ENCODE results near the gene CIAO3. TPM values are rescaled to one million over a fixed set of nuclear protein-coding genes. Genes with fewer than 3 reads are reported as not detected.

The CIAO3 gene
- total RNA-seq, 1 experiment from 2014 or later, result 51.9 TPM

- H3K27me3 Mint-ChIP-seq (ENCODE audit: unreplicated experiment), result no peaks in the 10 kb centered on the region
- no TSS peak for BruUV-seq (replicated peaks)
- CTCF ChIA-PET, result interaction anchor here (0.6 to 1.1 kb wide), 5 partner anchors 12 to 591 kb away, joined by 3 to 7 read pairs (median 3); partner anchors contain the start of gene CIAO3
- peak overlapping the region; percentile 74 for H3K4me3 Mint-ChIP-seq (ENCODE audit: low read depth, unreplicated experiment)
- DNase-seq, result peak; percentile 72
- no peaks in the 10 kb centered on the region for H3K4me1 Mint-ChIP-seq (ENCODE audit: low read depth, unreplicated experiment)
- no peaks in the 10 kb centered on the region for H3K9me3 Mint-ChIP-seq (ENCODE audit: low read depth, unreplicated experiment)
- intact Hi-C loops (cut with micrococcal nuclease; ENCODE audit: unreplicated experiment), result no loop called here
- no peak overlapping the region for H3K27ac Mint-ChIP-seq (ENCODE audit: unreplicated experiment)
- TF ChIP-seq CTCF (IDR thresholded peaks at IDR 0.05; ENCODE audit: unreplicated experiment), result no peak
- H3K36me3 Mint-ChIP-seq (ENCODE audit: insufficient read depth, unreplicated experiment), result peaks cover 60% of the 10 kb centered on the region
These were observed 12.5 kb downstream of the CIAO3 start for GRCh38 chr16:728131-728889.

GRCh38 chr16:727291-727977 lies 13.4 kb downstream of the CIAO3 start:
- no peaks in the 10 kb centered on the region for H3K4me1 Mint-ChIP-seq (ENCODE audit: low read depth, unreplicated experiment)
- no peak overlapping the region for H3K27ac Mint-ChIP-seq (ENCODE audit: unreplicated experiment)
- peak overlapping the region; percentile 74 for H3K4me3 Mint-ChIP-seq (ENCODE audit: low read depth, unreplicated experiment)
- BruUV-seq (replicated peaks), result no TSS peak
- H3K36me3 Mint-ChIP-seq (ENCODE audit: insufficient read depth, unreplicated experiment), result peaks cover 57% of the 10 kb centered on the region
- intact Hi-C loops (cut with micrococcal nuclease; ENCODE audit: unreplicated experiment), result no loop called here
- no peaks in the 10 kb centered on the region for H3K27me3 Mint-ChIP-seq (ENCODE audit: unreplicated experiment)
- TF ChIP-seq CTCF (IDR thresholded peaks at IDR 0.05; ENCODE audit: unreplicated experiment), result no peak
- DNase-seq, result no peak
- no peaks in the 10 kb centered on the region for H3K9me3 Mint-ChIP-seq (ENCODE audit: low read depth, unreplicated experiment)
- CTCF ChIA-PET, result interaction anchor here (0.7 to 1.1 kb wide), 3 partner anchors 11 to 15 kb away, joined by 3 to 7 read pairs (median 3); partner anchors contain the start of gene CIAO3

- DNase-seq, result peak; percentile 65
- H3K36me3 Mint-ChIP-seq (ENCODE audit: insufficient read depth, unreplicated experiment), result peaks cover 63% of the 10 kb centered on the region
- H3K27me3 Mint-ChIP-seq (ENCODE audit: unreplicated experiment), result no peaks in the 10 kb centered on the region
These were observed 14.1 kb downstream of the CIAO3 start, which contains the start of the genes CCDC78 and HAGHL for GRCh38 chr16:726438-727290. CCDC78 (minus strand) TSS chr16:726443; CDS start chr16:726367, 76 bp downstream. HAGHL (plus strand) TSS chr16:727106; CDS start chr16:727510, 404 bp downstream.

More at GRCh38 chr16:726438-727290, 14.1 kb downstream of the CIAO3 start, which contains the start of the genes CCDC78 and HAGHL:
- CTCF ChIA-PET, result interaction anchor here (0.6 to 1.8 kb wide), 2 partner anchors 11 to 59 kb away, joined by 3 to 10 read pairs; partner anchors contain the start of gene RHOT2
- no peak for TF ChIP-seq CTCF (IDR thresholded peaks at IDR 0.05; ENCODE audit: unreplicated experiment)
- H3K4me3 Mint-ChIP-seq (ENCODE audit: low read depth, unreplicated experiment), result peak within 1 kb of the TSS; percentile 74
- intact Hi-C loops (cut with micrococcal nuclease; ENCODE audit: unreplicated experiment), result no loop called here
- no TSS peak for BruUV-seq (replicated peaks)
- H3K9me3 Mint-ChIP-seq (ENCODE audit: low read depth, unreplicated experiment), result no peaks in the 10 kb centered on the region
- H3K27ac Mint-ChIP-seq (ENCODE audit: unreplicated experiment), result no peak within 1 kb of the TSS
- no peaks in the 10 kb centered on the region for H3K4me1 Mint-ChIP-seq (ENCODE audit: low read depth, unreplicated experiment)

All from Calu3 (cell line).